HEK293 (cell line): ENCODE measurements around the gene CHRD.

Experiments
- AEBP2 ChIP-seq: fragments of 450-650 bp; formaldehyde crosslinking; IDR thresholded peaks from 2 replicates; pipeline ENCODE4 v1.5.1; 2016; ENCODE audit warnings: missing biosample characterization, missing genetic modification characterization, borderline replicate concordance
- GLI2 ChIP-seq: fragments of 450-650 bp; formaldehyde crosslinking; IDR thresholded peaks from 2 replicates; pipeline ENCODE4; 2017; ENCODE audit warnings: missing biosample characterization, missing genetic modification characterization, low read depth, borderline replicate concordance
- GLI4 ChIP-seq: fragments of 450-650 bp; formaldehyde crosslinking; IDR thresholded peaks from 2 replicates; pipeline ENCODE4 v1.5.1; 2016; ENCODE audit warnings: missing biosample characterization, missing genetic modification characterization
- KLF8 ChIP-seq: fragments of 450-650 bp; formaldehyde crosslinking; IDR thresholded peaks from 2 replicates; pipeline ENCODE4 v1.5.1; 2016; ENCODE audit warnings: missing biosample characterization, missing genetic modification characterization
- WT1 ChIP-seq: fragments of 450-650 bp; formaldehyde crosslinking; IDR thresholded peaks from 2 replicates; pipeline ENCODE4 v1.5.1; 2016; ENCODE audit warnings: missing biosample characterization, missing genetic modification characterization
- ZBTB21 ChIP-seq: fragments of 450-650 bp; formaldehyde crosslinking; IDR thresholded peaks from 2 replicates; pipeline ENCODE4 v1.5.1; 2017; ENCODE audit warnings: missing biosample characterization, missing genetic modification characterization
- ZBTB48 ChIP-seq: fragments of 450-650 bp; formaldehyde crosslinking; IDR thresholded peaks from 2 replicates; pipeline ENCODE4 v1.5.1; 2016; ENCODE audit warnings: missing biosample characterization, missing genetic modification characterization
- ZBTB7A ChIP-seq: fragments of 450-650 bp; formaldehyde crosslinking; IDR thresholded peaks from 2 replicates; pipeline ENCODE4 v1.5.1; 2016; ENCODE audit warnings: low read depth, missing biosample characterization, missing genetic modification characterization
- ZNF121 ChIP-seq: fragments of 450-650 bp; formaldehyde crosslinking; IDR thresholded peaks from 2 replicates; pipeline ENCODE4 v1.5.1; 2016; ENCODE audit warnings: missing biosample characterization, missing genetic modification characterization
- ZNF2 ChIP-seq: fragments of 450-650 bp; formaldehyde crosslinking; IDR thresholded peaks from 2 replicates; pipeline ENCODE4 v1.5.1; 2016; ENCODE audit warnings: missing biosample characterization, missing genetic modification characterization
- ZNF214 ChIP-seq: fragments of 450-650 bp; formaldehyde crosslinking; IDR thresholded peaks from 2 replicates; pipeline ENCODE4 v1.5.1; 2017; ENCODE audit warnings: missing biosample characterization, mild to moderate bottlenecking, missing genetic modification characterization, borderline replicate concordance
- ZNF248 ChIP-seq: fragments of 450-650 bp; formaldehyde crosslinking; IDR thresholded peaks from 2 replicates; pipeline ENCODE4 v1.5.1; 2017; ENCODE audit warnings: missing biosample characterization, missing genetic modification characterization
- ZNF37A ChIP-seq: fragments of 450-650 bp; IDR thresholded peaks from 2 replicates; pipeline ENCODE4 v1.5.1; 2018; ENCODE audit warnings: missing biosample characterization, missing genetic modification characterization
- ZNF391 ChIP-seq: fragments of 450-650 bp; formaldehyde crosslinking; IDR thresholded peaks from 2 replicates; pipeline ENCODE4 v1.5.1; 2016; ENCODE audit warnings: low read depth, missing biosample characterization, missing genetic modification characterization, borderline replicate concordance
- ZNF473 ChIP-seq: fragments of 450-650 bp; formaldehyde crosslinking; IDR thresholded peaks from 2 replicates; pipeline ENCODE4 v1.5.1; 2017; ENCODE audit warnings: missing biosample characterization, missing genetic modification characterization
- ZNF645 ChIP-seq: fragments of 450-650 bp; formaldehyde crosslinking; IDR thresholded peaks from 2 replicates; pipeline ENCODE4; 2016; ENCODE audit warnings: missing biosample characterization, missing genetic modification characterization
- ZNF654 ChIP-seq: fragments of 450-650 bp; formaldehyde crosslinking; IDR thresholded peaks from 2 replicates; pipeline ENCODE4 v1.5.1; 2016; ENCODE audit warnings: low read depth, missing biosample characterization, missing genetic modification characterization
- ZNF747 ChIP-seq: fragments of 450-650 bp; formaldehyde crosslinking; IDR thresholded peaks from 2 replicates; pipeline ENCODE4 v1.5.1; 2016; ENCODE audit warnings: missing biosample characterization, missing genetic modification characterization
- ZNF776 ChIP-seq: fragments of 450-650 bp; formaldehyde crosslinking; IDR thresholded peaks from 2 replicates; pipeline ENCODE4 v1.5.0; 2017; ENCODE audit warnings: missing biosample characterization, missing genetic modification characterization, borderline replicate concordance
- ZNF843 ChIP-seq: fragments of 450-650 bp; formaldehyde crosslinking; IDR thresholded peaks from 2 replicates; pipeline ENCODE4 v1.5.1; 2016; ENCODE audit warnings: missing biosample characterization, missing genetic modification characterization
- ZSCAN23 ChIP-seq: fragments of 450-650 bp; formaldehyde crosslinking; IDR thresholded peaks from 2 replicates; pipeline ENCODE4 v1.5.1; 2016; ENCODE audit warnings: missing biosample characterization, missing genetic modification characterization
- TF ChIP-seq, protein P1 (sequence below): fragments of 450-650 bp; formaldehyde crosslinking; IDR thresholded peaks from 2 replicates; pipeline ENCODE4 v1.5.1; 2016; ENCODE audit warnings: missing biosample characterization, missing genetic modification characterization
- TF ChIP-seq, protein P2 (sequence below): fragments of 450-650 bp; formaldehyde crosslinking; conservative IDR thresholded peaks from 2 replicates; pipeline ENCODE4 v1.5.1; 2016; ENCODE audit warnings: low read depth, missing biosample characterization, missing genetic modification characterization
- TF ChIP-seq, protein P3 (sequence below): fragments of 450-650 bp; formaldehyde crosslinking; IDR thresholded peaks from 2 replicates; pipeline ENCODE4 v1.5.1; 2016; ENCODE audit warnings: missing biosample characterization, missing genetic modification characterization
- TF ChIP-seq, protein P4 (sequence below): fragments of 450-650 bp; formaldehyde crosslinking; IDR thresholded peaks from 2 replicates; pipeline ENCODE4 v1.5.1; 2016; ENCODE audit warnings: missing biosample characterization, missing genetic modification characterization
- TF ChIP-seq, protein P5 (sequence below): fragments of 450-650 bp; IDR thresholded peaks from 2 replicates; pipeline ENCODE4 v1.5.1; 2018; ENCODE audit warnings: missing biosample characterization, missing genetic modification characterization

The CHRD gene

DNA sequence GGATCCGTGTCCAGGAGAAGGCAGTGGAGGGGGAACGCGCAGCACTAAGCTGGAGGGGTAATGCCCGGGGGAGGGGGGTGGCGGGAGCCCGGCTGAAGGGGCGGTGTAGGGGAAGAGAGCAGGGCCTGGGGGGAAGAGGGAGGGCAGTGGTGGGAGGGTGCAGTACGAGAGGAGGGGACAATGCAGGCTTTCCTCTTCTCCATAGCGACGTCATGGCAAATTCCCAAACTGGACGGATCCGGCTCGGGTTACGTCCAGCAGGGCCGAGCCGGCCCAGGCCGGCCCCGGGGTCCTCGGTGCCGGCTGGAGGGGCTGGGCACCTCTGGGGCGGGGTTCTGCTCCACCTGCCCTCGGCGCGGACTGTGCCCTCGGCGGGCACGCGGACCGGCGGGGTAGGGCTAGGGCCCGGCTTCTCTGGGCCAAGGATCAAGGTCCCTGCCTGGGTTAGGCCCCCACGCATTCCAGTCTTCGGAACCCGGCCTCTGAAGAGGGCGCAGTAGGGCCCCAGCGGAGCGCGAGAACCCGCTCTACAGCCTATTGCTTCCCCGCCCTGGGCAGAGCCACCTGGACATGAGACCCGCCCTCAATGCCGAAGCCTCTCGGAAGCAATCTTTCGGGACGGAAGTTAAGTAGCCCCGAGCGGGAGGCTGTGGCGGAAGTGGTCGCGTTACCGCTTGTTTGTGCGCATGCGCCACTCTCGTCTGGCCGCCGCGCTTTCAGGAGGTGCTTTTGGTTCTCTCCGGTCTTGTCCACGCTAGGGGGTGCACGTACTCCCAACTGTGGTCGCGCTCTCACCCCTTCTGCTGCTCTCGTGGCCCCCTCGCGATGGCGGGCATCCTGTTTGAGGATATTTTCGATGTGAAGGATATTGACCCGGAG lies 16.9 kb upstream of the CHRD start (continued):
- TF ChIP-seq ZNF248 (tag by site-specific recombination) (no peak), ZNF776 (tag by site-specific recombination) (no peak), AEBP2 (tag by site-specific recombination) (no peak), ZNF645 (tag by site-specific recombination) (no peak), KLF8 (tag by site-specific recombination) (peak; percentile 24), ZNF473 (no peak), ZNF214 (tag by site-specific recombination) (no peak), GLI4 (tag by site-specific recombination) (no peak), ZNF121 (tag by site-specific recombination) (peak; percentile 91), ZNF747 (tag by site-specific recombination) (no peak), ZNF391 (tag by site-specific recombination) (no peak), ZNF37A (tag by site-specific recombination) (no peak), ZNF654 (tag by site-specific recombination) (no peak), ZBTB48 (tag by site-specific recombination) (no peak), WT1 (tag by site-specific recombination) (0 out of 2 replicates have a peak, but pooled peaks have one; percentile 24), ZNF2 (peak; percentile 51; the same call in 1 of the 2 replicates), ZNF843 (peak; percentile 9; the same call in 1 of the 2 replicates), ZBTB21 (tag by site-specific recombination) (no peak), ZBTB7A (no peak; the same call in 1 of the 2 replicates), GLI2 (no peak), ZSCAN23 (tag by site-specific recombination) (no peak)
- TF ChIP-seq, protein P1, sequence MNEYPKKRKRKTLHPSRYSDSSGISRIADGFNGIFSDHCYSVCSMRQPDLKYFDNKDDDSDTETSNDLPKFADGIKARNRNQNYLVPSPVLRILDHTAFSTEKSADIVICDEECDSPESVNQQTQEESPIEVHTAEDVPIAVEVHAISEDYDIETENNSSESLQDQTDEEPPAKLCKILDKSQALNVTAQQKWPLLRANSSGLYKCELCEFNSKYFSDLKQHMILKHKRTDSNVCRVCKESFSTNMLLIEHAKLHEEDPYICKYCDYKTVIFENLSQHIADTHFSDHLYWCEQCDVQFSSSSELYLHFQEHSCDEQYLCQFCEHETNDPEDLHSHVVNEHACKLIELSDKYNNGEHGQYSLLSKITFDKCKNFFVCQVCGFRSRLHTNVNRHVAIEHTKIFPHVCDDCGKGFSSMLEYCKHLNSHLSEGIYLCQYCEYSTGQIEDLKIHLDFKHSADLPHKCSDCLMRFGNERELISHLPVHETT (tag by site-specific recombination): no peak
- TF ChIP-seq, protein P2, sequence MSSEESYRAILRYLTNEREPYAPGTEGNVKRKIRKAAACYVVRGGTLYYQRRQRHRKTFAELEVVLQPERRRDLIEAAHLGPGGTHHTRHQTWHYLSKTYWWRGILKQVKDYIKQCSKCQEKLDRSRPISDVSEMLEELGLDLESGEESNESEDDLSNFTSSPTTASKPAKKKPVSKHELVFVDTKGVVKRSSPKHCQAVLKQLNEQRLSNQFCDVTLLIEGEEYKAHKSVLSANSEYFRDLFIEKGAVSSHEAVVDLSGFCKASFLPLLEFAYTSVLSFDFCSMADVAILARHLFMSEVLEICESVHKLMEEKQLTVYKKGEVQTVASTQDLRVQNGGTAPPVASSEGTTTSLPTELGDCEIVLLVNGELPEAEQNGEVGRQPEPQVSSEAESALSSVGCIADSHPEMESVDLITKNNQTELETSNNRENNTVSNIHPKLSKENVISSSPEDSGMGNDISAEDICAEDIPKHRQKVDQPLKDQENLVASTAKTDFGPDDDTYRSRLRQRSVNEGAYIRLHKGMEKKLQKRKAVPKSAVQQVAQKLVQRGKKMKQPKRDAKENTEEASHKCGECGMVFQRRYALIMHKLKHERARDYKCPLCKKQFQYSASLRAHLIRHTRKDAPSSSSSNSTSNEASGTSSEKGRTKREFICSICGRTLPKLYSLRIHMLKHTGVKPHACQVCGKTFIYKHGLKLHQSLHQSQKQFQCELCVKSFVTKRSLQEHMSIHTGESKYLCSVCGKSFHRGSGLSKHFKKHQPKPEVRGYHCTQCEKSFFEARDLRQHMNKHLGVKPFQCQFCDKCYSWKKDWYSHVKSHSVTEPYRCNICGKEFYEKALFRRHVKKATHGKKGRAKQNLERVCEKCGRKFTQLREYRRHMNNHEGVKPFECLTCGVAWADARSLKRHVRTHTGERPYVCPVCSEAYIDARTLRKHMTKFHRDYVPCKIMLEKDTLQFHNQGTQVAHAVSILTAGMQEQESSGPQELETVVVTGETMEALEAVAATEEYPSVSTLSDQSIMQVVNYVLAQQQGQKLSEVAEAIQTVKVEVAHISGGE (tag by site-specific recombination): peak; percentile 94
- TF ChIP-seq, protein P3, sequence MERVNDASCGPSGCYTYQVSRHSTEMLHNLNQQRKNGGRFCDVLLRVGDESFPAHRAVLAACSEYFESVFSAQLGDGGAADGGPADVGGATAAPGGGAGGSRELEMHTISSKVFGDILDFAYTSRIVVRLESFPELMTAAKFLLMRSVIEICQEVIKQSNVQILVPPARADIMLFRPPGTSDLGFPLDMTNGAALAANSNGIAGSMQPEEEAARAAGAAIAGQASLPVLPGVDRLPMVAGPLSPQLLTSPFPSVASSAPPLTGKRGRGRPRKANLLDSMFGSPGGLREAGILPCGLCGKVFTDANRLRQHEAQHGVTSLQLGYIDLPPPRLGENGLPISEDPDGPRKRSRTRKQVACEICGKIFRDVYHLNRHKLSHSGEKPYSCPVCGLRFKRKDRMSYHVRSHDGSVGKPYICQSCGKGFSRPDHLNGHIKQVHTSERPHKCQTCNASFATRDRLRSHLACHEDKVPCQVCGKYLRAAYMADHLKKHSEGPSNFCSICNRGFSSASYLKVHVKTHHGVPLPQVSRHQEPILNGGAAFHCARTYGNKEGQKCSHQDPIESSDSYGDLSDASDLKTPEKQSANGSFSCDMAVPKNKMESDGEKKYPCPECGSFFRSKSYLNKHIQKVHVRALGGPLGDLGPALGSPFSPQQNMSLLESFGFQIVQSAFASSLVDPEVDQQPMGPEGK (tag by site-specific recombination): peak; percentile 87
- TF ChIP-seq, protein P4, sequence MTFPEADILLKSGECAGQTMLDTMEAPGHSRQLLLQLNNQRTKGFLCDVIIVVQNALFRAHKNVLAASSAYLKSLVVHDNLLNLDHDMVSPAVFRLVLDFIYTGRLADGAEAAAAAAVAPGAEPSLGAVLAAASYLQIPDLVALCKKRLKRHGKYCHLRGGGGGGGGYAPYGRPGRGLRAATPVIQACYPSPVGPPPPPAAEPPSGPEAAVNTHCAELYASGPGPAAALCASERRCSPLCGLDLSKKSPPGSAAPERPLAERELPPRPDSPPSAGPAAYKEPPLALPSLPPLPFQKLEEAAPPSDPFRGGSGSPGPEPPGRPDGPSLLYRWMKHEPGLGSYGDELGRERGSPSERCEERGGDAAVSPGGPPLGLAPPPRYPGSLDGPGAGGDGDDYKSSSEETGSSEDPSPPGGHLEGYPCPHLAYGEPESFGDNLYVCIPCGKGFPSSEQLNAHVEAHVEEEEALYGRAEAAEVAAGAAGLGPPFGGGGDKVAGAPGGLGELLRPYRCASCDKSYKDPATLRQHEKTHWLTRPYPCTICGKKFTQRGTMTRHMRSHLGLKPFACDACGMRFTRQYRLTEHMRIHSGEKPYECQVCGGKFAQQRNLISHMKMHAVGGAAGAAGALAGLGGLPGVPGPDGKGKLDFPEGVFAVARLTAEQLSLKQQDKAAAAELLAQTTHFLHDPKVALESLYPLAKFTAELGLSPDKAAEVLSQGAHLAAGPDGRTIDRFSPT (tag by site-specific recombination): peak; percentile 59
- TF ChIP-seq, protein P5, sequence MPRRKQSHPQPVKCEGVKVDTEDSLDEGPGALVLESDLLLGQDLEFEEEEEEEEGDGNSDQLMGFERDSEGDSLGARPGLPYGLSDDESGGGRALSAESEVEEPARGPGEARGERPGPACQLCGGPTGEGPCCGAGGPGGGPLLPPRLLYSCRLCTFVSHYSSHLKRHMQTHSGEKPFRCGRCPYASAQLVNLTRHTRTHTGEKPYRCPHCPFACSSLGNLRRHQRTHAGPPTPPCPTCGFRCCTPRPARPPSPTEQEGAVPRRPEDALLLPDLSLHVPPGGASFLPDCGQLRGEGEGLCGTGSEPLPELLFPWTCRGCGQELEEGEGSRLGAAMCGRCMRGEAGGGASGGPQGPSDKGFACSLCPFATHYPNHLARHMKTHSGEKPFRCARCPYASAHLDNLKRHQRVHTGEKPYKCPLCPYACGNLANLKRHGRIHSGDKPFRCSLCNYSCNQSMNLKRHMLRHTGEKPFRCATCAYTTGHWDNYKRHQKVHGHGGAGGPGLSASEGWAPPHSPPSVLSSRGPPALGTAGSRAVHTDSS: no peak
